Ovary (tissue), 3 donors: ENCODE measurements around the gene SIX2.

ENCODE experiments used
- POLR2A ChIP-seq: fragments of 450-650 bp; IDR thresholded peaks from one replicate; pipeline ENCODE4 v1.6.1; 2017; ENCODE audit warnings: antibody characterized with exemption, mild to moderate bottlenecking, moderate library complexity
- TF ChIP-seq, protein P1 (sequence below), 3 donors: fragments of 450-650 bp in 2 of 3; fragments of 200-600 bp in 1 of 3; IDR thresholded peaks; one replicate each; pipeline versions ENCODE4 v1.5.1 to v1.8.0; 2016 to 2022; ENCODE audit warnings: antibody characterized with exemption in 3 of 3, mild to moderate bottlenecking in 1 of 3
- donor health status: DM: no; HTN: no; CAD: no.

DNA sequence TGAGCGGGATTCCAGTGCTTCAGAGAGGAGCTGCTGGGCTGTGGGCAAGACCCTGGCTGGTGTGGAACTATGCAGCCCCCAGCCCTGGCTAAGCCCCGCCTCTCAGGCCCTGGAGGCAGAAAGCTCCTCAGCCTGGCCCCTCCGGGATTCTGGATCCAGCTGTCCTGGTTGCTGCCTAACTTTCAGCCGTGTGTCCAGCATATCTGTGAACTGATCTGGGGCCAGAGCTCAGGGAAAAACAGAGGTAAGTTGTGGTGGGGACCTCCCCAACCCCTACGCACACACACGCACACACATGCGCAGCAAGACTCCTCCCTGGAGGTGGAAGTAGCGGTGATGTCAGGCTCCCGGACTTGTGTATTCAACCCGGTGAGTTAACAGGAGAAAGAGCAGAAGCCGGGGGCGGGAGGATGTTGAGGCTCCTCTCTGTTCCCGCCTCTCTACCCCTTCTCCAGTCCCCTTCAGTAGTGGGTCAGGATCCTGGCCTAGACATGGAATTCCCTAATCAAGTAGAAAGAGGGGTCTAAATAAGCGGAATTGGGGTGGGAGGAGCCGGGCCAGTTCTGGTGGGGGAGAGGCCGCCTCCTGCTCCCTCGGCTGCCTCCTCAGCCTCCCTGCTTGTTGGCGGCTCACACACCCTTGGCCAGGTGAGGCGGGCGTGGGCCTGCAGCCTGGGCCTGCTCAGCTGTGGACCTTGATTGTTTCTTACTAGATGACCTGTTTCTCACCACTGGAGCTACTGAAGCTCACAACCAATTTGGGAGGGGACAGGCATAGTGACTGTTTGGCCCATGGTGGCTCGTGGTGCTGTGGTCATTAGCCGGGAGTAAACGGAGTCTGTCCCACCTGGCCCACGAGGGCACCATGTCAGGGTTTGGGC lies 33.4 kb downstream of the SIX2 start:
- no peak for TF ChIP-seq POLR2A
- TF ChIP-seq, protein P1, sequence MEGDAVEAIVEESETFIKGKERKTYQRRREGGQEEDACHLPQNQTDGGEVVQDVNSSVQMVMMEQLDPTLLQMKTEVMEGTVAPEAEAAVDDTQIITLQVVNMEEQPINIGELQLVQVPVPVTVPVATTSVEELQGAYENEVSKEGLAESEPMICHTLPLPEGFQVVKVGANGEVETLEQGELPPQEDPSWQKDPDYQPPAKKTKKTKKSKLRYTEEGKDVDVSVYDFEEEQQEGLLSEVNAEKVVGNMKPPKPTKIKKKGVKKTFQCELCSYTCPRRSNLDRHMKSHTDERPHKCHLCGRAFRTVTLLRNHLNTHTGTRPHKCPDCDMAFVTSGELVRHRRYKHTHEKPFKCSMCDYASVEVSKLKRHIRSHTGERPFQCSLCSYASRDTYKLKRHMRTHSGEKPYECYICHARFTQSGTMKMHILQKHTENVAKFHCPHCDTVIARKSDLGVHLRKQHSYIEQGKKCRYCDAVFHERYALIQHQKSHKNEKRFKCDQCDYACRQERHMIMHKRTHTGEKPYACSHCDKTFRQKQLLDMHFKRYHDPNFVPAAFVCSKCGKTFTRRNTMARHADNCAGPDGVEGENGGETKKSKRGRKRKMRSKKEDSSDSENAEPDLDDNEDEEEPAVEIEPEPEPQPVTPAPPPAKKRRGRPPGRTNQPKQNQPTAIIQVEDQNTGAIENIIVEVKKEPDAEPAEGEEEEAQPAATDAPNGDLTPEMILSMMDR (IDR thresholded peaks at IDR 0.05) = no peak
